Measurements from ENCODE around the gene CPS1.
A peak's percentile ranks its signal among the peaks of the same experiment; 100 is the strongest.

Gene CPS1

GRCh38 chr2:210556329-210556980, at the start of gene CPS1:
CPS1 (plus strand) TSS chr2:210556599; CDS start chr2:210556734, 135 bp downstream.
- no peaks in the 10 kb centered on the region for H3K4me1 Mint-ChIP-seq
- no peaks in the 10 kb centered on the region for H3K9me3 Mint-ChIP-seq
- no peak within 1 kb of the TSS for H3K4me3 Mint-ChIP-seq
- TF ChIP-seq CTCF (IDR thresholded peaks at IDR 0.05), result no peak
- H3K36me3 Mint-ChIP-seq (ENCODE audit: low read depth), result no peaks in the 10 kb centered on the region
- H3K27me3 Mint-ChIP-seq (ENCODE audit: low read depth, poor library complexity), result no peaks in the 10 kb centered on the region
- DNase-seq, result no peak
- no peak within 1 kb of the TSS for H3K27ac Mint-ChIP-seq

- Mint-ChIP-seq H3K4me3 (no peak overlapping the region), H3K27ac (no peak overlapping the region), H3K9me3 (peaks cover 50% of the 10 kb centered on the region), H3K27me3 (ENCODE audit: low read depth, poor library complexity) (no peaks in the 10 kb centered on the region), H3K4me1 (no peaks in the 10 kb centered on the region), H3K36me3 (ENCODE audit: low read depth) (peaks cover 40% of the 10 kb centered on the region)
- no peak for TF ChIP-seq CTCF (IDR thresholded peaks at IDR 0.05)
- DNase-seq, result no peak
Measured at GRCh38 chr2:210515911-210516310, 40.5 kb upstream of the CPS1 start.

GRCh38 chr2:210517264-210517663, 39.1 kb upstream of the CPS1 start:
- DNase-seq, result no peak
- H3K27me3 Mint-ChIP-seq (ENCODE audit: low read depth, poor library complexity), result no peaks in the 10 kb centered on the region
- no peak overlapping the region for H3K27ac Mint-ChIP-seq
- H3K36me3 Mint-ChIP-seq (ENCODE audit: low read depth), result peaks cover 53% of the 10 kb centered on the region
- no peaks in the 10 kb centered on the region for H3K4me1 Mint-ChIP-seq
- TF ChIP-seq CTCF (IDR thresholded peaks at IDR 0.05), result no peak
- no peak overlapping the region for H3K4me3 Mint-ChIP-seq
- H3K9me3 Mint-ChIP-seq, result peaks cover 39% of the 10 kb centered on the region

- no peak overlapping the region for H3K4me3 Mint-ChIP-seq
- TF ChIP-seq CTCF (IDR thresholded peaks at IDR 0.05), result no peak
- H3K4me1 Mint-ChIP-seq, result no peaks in the 10 kb centered on the region
- H3K27ac Mint-ChIP-seq, result peak overlapping the region; percentile 23
- H3K36me3 Mint-ChIP-seq (ENCODE audit: low read depth), result peaks cover 51% of the 10 kb centered on the region
- DNase-seq, result no peak
- H3K9me3 Mint-ChIP-seq, result peaks cover 24% of the 10 kb centered on the region
- H3K27me3 Mint-ChIP-seq (ENCODE audit: low read depth, poor library complexity), result no peaks in the 10 kb centered on the region
Measured at GRCh38 chr2:210519594-210519993, 36.8 kb upstream of the CPS1 start.

- peaks cover 10% of the 10 kb centered on the region for H3K4me1 Mint-ChIP-seq
Measured at GRCh38 chr2:210522399-210522798, 34.0 kb upstream of the CPS1 start.

More at GRCh38 chr2:210522399-210522798, 34.0 kb upstream of the CPS1 start:
- no peak for DNase-seq
- no peaks in the 10 kb centered on the region for H3K9me3 Mint-ChIP-seq
- no peak for TF ChIP-seq CTCF (IDR thresholded peaks at IDR 0.05)
- H3K27me3 Mint-ChIP-seq (ENCODE audit: low read depth, poor library complexity), result no peaks in the 10 kb centered on the region
- H3K27ac Mint-ChIP-seq, result no peak overlapping the region
- no peak overlapping the region for H3K4me3 Mint-ChIP-seq
- H3K36me3 Mint-ChIP-seq (ENCODE audit: low read depth), result peaks cover 42% of the 10 kb centered on the region

Data from nephron progenitor cell (in vitro differentiated cells).